GM12892 (cell line): ENCODE results near the gene ZNF423.

ENCODE experiments used
- POLR2A ChIP-seq: IDR thresholded peaks from 2 replicates; pipeline ENCODE4 v1.6.1; 2011; ENCODE audit warnings: low read depth, low read length, control low read depth
- POLR2AphosphoS5 ChIP-seq: IDR thresholded peaks from 2 replicates; pipeline ENCODE4 v1.6.1; 2011; ENCODE audit warnings: low read depth, low read length, control low read depth
- TAF1 ChIP-seq: IDR thresholded peaks from 2 replicates; pipeline ENCODE4 v1.6.1; 2011; ENCODE audit warnings: low read depth, mild to moderate bottlenecking, control low read depth, low read length, borderline replicate concordance

- TF ChIP-seq POLR2A: no peak
- TF ChIP-seq POLR2AphosphoS5: no peak
- no peak for TF ChIP-seq TAF1
Observed at GRCh38 chr16:49453021-49453420, 402.9 kb downstream of the ZNF423 start.
